HL-60 (cell line): ENCODE measurements around the gene USP40.

Experiments used
- DNase-seq, 2 experiments: peaks; one replicate each; pipeline ENCODE4 v3.0.0-alpha.2; 2010 to 2020; ENCODE audit warnings: low read depth in 1 of 2, low spot score in 1 of 2
- H3K27ac ChIP-seq: fragments of 250-450 bp; sonication (Bioruptor Pico); replicated peaks from 2 replicates; pipeline ENCODE4 v1.5.1; 2020; ENCODE audit warnings: mild to moderate bottlenecking, moderate library complexity
- H3K27me3 ChIP-seq: fragments of 250-450 bp; sonication (Bioruptor Pico); 2 replicates; pipeline ENCODE4 v1.5.1; 2021; ENCODE audit warnings: mild to moderate bottlenecking, moderate library complexity; ENCODE audit not compliant: insufficient read depth, poor library complexity, severe bottlenecking
- H3K4me3 ChIP-seq: replicated peaks from 2 replicates; pipeline ENCODE4 v1.5.1; 2011; ENCODE audit warnings: mild to moderate bottlenecking, control low read depth, low read length; ENCODE audit not compliant: insufficient read depth
- CTCF ChIP-seq: IDR thresholded peaks from one replicate; pipeline ENCODE4 v1.5.1; 2011; ENCODE audit warnings: low read length, control low read depth, inconsistent platforms; ENCODE audit not compliant: insufficient read depth
- GABPA ChIP-seq: IDR thresholded peaks from 2 replicates; pipeline ENCODE4 v1.6.1; 2012; ENCODE audit warnings: low read depth
- POLR2AphosphoS5 ChIP-seq: IDR thresholded peaks from 2 replicates; pipeline ENCODE4 v1.6.1; 2012; ENCODE audit warnings: low read depth
- SPI1 ChIP-seq: IDR thresholded peaks from 2 replicates; pipeline ENCODE4 v1.6.1; 2012; ENCODE audit warnings: low read depth, mild to moderate bottlenecking, borderline replicate concordance
- TF ChIP-seq, protein P1 (sequence below): IDR thresholded peaks from 2 replicates; pipeline ENCODE4 v1.6.1; 2012; ENCODE audit warnings: low read depth; ENCODE audit not compliant: insufficient replicate concordance

USP40 gene

DNA sequence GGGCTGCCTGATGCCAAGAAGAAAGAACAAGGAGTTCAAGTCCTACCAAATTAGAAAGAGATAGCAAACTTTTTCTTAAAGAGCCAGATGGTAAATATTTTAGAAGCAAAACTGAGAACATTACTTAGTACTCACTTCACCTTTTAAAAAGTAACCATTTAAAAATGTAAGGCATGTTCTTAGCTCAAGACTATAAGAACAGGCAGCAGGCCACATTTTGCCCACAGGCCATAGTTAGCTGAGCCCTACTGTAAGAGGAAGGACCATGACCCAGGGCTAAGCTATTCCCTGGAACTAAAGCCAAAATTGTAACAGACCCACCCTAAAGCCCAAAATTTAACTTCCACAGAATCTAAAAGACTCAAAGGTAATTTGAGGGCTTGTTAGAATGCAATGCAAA lies 31.3 kb downstream of the USP40 start:
- TF ChIP-seq SPI1 (no peak), POLR2AphosphoS5 (no peak), GABPA (no peak)
- TF ChIP-seq, protein P1, sequence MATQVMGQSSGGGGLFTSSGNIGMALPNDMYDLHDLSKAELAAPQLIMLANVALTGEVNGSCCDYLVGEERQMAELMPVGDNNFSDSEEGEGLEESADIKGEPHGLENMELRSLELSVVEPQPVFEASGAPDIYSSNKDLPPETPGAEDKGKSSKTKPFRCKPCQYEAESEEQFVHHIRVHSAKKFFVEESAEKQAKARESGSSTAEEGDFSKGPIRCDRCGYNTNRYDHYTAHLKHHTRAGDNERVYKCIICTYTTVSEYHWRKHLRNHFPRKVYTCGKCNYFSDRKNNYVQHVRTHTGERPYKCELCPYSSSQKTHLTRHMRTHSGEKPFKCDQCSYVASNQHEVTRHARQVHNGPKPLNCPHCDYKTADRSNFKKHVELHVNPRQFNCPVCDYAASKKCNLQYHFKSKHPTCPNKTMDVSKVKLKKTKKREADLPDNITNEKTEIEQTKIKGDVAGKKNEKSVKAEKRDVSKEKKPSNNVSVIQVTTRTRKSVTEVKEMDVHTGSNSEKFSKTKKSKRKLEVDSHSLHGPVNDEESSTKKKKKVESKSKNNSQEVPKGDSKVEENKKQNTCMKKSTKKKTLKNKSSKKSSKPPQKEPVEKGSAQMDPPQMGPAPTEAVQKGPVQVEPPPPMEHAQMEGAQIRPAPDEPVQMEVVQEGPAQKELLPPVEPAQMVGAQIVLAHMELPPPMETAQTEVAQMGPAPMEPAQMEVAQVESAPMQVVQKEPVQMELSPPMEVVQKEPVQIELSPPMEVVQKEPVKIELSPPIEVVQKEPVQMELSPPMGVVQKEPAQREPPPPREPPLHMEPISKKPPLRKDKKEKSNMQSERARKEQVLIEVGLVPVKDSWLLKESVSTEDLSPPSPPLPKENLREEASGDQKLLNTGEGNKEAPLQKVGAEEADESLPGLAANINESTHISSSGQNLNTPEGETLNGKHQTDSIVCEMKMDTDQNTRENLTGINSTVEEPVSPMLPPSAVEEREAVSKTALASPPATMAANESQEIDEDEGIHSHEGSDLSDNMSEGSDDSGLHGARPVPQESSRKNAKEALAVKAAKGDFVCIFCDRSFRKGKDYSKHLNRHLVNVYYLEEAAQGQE, result no peak
- Histone ChIP-seq H3K27me3 (no peaks in the 10 kb centered on the region), H3K4me3 (no peak overlapping the region), H3K27ac (no peak overlapping the region)
- no peak for DNase-seq

DNA sequence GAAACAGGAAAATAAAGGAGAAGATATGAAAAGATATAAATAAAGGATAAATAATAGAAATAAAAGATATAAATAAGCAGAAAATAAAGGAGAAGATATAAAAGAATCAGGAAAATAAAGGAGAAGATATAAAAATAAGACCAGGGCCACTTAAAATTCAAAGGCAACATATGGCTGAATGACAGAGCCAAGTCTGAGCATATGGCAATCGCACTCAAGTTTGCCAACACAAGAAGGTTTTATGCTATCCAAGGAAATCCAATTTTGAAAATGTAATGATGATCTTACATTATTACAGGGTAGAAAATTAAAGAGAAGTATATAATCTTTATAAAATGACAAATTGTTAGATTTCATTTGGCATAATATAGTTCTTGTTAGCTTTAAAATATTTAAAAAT lies 33.6 kb downstream of the USP40 start:
- Histone ChIP-seq H3K4me3 (no peak overlapping the region), H3K27ac (no peak overlapping the region), H3K27me3 (no peaks in the 10 kb centered on the region)
- TF ChIP-seq, protein P1, result no peak
- no peak for DNase-seq

GRCh38 chr2:233531955-233532354 lies 34.6 kb downstream of the USP40 start:
- H3K27ac ChIP-seq, result no peak overlapping the region
- TF ChIP-seq SPI1, result no peak
- no peak for TF ChIP-seq CTCF
- TF ChIP-seq, protein P1, result no peak
- H3K4me3 ChIP-seq, result no peak overlapping the region
- no peak for DNase-seq
- no peaks in the 10 kb centered on the region for H3K27me3 ChIP-seq

- Histone ChIP-seq H3K4me3 (no peak overlapping the region), H3K27me3 (no peaks in the 10 kb centered on the region), H3K27ac (no peak overlapping the region)
- no peak for DNase-seq
- TF ChIP-seq POLR2AphosphoS5 (no peak), SPI1 (no peak), CTCF (no peak), GABPA (no peak)
- TF ChIP-seq, protein P1, result no peak
Measured at GRCh38 chr2:233530381-233530780, 36.2 kb downstream of the USP40 start.
